OCI-LY3 (cell line): ENCODE results near the gene KIF1B.

Experiments
- EZH2phosphoT487 ChIP-seq: fragments of 200-600 bp; shearing (Covaris generic); IDR thresholded peaks from 2 replicates; pipeline ENCODE4 v1.6.1; 2018; ENCODE audit warnings: antibody characterized with exemption, mixed run types, low read depth
- TF ChIP-seq, protein P1 (sequence below): fragments of 200-600, 300-600 bp; sonication (generic); IDR thresholded peaks from 2 replicates; pipeline ENCODE4 v1.5.1; 2014; ENCODE audit warnings: antibody characterized with exemption, low read length, low read depth

DNA sequence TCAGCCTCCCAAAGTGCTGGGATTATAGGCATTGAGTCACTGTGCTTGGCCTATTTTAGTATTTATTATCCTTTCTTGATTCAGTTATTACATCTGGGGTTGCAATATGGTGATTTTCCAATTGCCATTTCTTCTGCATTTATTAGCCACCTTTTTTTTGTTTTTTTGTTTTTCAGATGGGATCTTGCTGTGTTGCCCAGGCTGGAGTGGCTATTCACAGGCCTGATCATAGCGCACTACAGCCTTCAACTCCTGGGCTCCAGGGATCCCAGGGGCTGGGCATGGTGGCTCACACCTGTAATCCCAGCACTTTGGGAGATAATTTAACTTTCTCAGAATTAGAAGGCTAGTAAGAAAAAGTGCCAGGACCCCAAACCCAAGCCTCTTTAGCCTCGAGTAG lies 106.4 kb downstream of the KIF1B start:
- TF ChIP-seq, protein P1, sequence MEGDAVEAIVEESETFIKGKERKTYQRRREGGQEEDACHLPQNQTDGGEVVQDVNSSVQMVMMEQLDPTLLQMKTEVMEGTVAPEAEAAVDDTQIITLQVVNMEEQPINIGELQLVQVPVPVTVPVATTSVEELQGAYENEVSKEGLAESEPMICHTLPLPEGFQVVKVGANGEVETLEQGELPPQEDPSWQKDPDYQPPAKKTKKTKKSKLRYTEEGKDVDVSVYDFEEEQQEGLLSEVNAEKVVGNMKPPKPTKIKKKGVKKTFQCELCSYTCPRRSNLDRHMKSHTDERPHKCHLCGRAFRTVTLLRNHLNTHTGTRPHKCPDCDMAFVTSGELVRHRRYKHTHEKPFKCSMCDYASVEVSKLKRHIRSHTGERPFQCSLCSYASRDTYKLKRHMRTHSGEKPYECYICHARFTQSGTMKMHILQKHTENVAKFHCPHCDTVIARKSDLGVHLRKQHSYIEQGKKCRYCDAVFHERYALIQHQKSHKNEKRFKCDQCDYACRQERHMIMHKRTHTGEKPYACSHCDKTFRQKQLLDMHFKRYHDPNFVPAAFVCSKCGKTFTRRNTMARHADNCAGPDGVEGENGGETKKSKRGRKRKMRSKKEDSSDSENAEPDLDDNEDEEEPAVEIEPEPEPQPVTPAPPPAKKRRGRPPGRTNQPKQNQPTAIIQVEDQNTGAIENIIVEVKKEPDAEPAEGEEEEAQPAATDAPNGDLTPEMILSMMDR: no peak
- TF ChIP-seq EZH2phosphoT487: no peak
